ENCODE data around the gene INSYN1.
"Not testable (repeated sequence)": the region's sequence is repeated elsewhere in the genome, so short reads cannot be mapped to it uniquely, and the experiment has no call there.

The INSYN1 gene

GRCh38 chr15:73747847-73748590 lies 5.1 kb downstream of the INSYN1 start:
- no peak for DNase-seq

GRCh38 chr15:73746883-73747282 lies 6.3 kb downstream of the INSYN1 start:
- DNase-seq, result no peak

- DNase-seq, result no peak
Measured at GRCh38 chr15:73746261-73746660, 6.9 kb downstream of the INSYN1 start.

DNA sequence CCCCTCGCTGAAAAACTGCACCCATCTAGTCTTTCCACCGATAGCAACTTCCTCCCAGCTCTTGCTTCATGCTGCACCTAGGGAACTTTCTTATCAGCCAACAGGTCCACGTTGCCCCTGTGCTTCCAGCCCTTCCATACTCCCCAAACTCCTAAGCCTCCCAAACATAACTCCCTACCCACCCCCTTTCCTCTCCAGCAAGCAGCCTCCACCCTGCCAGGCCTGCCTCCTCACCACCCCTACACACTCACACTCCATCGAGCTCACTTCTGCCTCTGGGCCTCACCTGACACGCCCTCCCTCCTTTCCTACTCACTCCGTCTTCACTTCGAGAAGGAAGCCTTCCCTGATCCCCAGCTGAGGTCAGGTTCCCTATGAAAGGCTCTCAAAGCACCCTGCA lies 8.1 kb downstream of the INSYN1 start:
- DNase-seq, result no peak

DNA sequence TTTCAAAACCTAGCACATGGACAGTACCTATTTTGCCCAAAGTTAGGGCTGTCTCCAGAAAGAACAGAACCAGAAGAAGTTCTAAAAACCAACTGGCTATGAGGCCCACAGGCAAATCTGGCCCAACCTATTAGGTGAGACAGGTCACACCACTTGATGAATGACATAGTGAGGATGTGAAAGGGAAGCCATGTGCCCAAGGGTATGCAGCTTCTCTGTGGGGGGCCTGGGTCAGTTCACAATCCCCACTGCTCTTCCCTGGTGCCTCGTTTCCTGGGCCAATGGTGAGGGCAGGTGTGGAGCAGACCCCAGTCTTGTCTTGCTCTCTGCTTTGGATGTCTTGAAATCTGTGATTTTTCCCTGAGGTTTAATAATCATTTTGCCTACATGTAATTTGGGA lies 8.9 kb downstream of the INSYN1 start:
- DNase-seq, result no peak

DNA sequence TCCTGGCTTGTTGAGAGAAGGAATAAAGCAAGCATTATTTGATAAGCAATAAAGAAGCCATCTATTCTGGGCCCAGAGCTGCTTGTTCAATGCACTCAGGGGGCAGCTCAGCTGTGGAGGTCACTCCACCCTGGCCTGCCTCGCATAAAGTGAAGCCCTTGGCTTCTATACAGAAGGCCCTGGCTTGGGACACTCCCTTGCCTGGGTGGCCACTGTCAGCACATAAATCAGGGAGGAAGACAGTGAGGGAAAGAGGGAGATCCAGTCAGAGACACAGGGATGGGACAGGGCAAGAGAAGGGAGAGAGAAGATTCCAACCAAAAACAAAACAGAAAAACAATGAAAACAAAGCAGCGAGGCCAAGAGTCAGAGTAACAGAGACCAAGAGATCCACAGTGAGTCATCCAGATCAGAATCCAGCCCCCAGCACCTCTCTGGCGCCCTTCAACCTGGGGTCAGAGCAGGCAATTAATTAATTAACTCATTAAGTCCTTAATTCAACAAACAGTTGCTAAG lies 11.8 kb downstream of the INSYN1 start:
- no peak for DNase-seq

GRCh38 chr15:73740152-73741048 lies 12.8 kb downstream of the INSYN1 start:
- no peak for DNase-seq

DNA sequence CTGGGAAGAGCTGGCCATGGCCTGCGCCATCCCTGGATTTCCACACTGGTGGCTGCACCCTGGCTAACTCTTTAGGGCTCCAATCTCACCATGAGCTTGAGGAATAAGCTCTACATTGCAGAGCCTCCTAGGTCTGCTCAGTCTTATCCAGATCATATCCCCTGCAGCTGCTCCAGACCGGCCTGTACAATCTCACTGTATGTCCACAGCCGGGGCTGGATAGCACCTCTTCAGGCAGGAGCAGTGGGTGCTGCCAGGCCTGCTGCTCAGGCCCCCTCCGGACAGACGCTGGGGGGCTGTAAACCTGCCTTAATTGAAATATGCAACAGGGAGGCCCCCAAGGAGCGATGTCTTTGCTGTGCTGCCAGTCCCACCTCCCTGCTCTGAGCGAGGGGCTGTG lies 15.6 kb downstream of the INSYN1 start:
- DNase-seq, result no peak

GRCh38 chr15:73732930-73733329 lies 20.2 kb downstream of the INSYN1 start:
- no peak for DNase-seq

DNA sequence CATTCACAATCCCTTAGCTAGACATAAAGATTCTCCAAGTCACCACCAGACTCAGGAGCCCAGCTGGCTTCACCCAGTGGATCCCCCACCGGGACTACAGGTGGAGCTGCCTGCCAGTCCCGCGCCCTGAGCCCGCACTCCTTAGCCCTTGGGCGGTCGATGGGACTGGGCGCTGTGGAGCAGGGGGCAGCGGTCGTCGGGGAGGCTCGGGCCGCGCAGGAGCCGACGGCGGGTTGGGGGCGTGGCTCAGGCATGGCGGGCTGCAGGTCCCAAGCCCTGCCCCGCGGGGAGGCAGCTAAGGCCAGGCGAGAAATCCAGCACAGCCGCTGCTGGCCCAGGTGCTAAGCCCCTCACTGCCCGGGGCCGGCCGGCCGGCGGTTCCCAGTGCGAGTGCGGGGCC lies 21.1 kb downstream of the INSYN1 start:
- not testable (repeated sequence) for DNase-seq

DNA sequence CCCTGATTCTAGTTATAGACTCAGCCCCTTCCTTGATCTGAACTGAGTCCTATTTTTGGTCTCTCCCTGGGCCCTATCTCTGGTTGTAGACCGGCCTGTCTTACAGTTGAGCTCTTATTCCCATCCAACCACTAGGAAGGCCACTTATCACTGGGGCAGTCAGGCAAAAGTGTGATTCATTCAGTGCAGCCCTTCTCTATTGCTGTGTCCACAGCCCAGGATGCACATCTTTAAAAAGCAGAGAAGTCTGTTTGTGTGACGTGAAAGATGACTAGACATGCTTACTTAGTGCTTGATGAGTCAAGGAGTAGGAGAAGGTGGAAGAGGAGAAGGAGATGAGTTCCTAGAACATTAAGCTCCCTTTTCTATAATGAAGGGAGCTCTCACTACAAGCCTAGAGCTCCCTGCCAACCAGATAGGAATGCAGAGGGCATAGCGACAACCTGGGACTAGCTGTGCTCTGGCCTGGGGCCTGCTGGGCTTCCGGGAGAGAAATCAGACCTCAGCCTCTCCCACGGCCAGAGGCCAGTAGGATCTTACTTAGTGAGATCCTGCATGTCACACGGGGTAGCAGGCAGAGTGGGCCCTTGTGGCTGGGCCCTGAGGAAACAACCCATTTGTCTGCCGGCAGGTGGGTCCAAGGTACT lies 25.7 kb downstream of the INSYN1 start:
- DNase-seq, result no peak

DNA sequence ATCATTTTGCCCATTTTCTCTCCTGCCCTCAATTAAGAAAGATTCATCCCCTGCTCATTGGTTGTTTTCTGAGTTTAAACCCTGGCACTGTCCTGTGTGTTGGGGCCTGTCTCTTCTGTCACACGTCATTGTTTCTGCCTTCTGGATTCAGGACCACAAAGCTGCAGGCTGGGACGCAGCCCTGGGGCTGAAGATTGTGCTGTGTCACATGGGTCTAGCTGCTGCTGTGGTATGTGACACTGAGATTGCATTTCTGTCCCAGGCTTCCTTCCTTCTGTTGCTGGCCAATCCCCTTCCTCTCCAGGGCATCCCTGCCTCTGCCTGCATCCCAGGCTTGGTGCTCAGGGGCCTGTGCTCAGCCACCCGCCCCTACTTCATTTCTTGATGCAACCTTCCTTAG lies 28.9 kb downstream of the INSYN1 start:
- no peak for DNase-seq

DNA sequence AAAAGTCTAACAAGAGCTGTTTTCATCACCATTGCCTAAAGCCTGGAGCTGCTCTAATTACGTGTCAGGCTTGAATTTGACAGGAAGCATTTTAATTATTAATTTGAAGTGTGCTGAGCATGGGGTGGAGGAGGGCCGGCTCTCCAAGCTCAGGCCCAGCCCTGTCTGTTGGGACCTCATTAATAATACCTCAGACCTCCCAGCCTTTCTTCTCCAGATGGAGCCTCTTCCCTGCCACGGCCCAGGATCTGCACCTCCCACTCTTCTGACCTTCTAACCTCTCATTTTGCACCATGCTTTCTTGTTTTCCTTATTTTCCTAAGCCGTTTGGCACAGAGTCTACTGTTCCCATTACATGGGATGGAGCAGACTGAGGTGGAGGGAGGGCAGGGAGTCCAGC lies 30.0 kb downstream of the INSYN1 start:
- DNase-seq, result no peak

DNA sequence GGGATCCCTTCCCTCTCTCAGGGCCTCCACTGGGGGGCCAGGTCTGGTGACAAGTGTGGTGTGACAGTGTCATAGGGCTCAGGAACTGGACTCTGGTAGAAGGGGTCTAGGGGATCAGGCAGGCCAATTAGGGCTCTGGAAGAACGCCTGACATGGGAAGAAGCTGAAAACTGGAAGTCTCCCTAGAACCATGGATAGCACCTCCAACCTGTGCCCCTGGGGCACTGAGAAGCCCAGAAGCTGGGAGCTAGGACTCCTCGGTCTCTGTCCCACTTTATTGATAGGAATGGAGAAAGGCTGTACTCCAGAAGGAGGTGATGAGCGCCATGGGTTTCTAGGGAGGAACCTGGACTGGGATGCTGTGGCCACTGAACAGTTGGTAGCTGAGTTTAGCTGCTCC lies 30.7 kb downstream of the INSYN1 start:
- DNase-seq, result no peak

DNA sequence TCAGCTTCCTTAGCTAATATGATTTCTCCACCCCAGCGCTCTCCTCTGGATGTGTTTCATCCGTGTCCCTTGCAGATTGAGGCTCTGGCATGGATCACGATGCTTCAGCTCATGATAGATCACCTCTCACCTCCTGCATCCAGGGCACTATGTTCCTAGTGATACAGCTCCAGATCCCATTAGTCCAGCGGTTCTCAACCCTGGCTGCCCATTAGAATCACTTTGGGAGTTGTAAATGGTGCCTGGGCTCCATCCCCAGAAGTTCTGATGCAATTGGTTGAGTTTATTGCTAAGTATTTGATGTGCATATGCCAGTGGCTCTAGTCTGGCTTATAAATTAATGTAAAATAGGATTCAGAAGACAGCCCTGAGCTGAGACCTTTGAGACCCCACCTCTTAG lies 34.5 kb downstream of the INSYN1 start:
- no peak for DNase-seq

DNA sequence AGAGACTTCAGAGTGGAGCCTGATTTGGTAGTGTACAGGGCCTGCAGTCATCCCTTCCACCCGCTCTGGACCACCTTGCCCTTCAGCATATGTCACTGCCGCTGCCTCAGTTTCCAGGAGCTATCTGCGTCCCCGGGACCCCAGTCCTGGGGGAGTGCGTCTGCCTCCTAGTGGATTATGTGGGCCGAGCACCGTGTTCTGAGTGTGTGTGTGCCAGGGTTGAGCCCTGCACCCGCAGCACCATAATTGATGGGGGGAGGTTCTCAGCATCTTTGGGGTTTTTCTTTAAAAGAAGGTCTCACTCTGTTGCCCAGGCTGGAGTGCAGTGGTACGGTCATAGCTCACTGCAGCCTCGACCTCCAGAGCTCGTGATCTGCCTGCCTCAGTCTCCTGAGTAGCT lies 35.3 kb downstream of the INSYN1 start:
- no peak for DNase-seq

- DNase-seq, result no peak
Measured at GRCh38 chr15:73717206-73717605, 35.9 kb downstream of the INSYN1 start.

DNA sequence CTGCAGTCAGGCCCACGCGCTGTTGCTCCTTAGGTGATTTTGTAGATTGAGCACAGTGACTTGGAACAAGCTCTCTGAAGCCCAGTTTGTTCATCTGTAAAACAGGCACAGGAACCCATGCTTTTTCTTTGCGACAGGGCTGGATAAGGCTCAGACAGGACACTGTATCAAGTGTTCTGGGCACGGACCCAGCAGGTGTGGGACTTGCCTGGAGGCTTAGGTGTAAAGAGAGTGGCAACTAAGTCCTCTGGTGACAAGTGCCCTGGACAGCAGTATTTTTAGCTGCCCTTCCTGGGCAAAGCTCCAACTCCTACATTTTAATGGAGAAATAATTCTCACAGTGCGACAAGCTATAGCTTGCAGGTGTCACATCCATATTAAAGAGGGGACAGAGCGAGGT lies 36.7 kb downstream of the INSYN1 start:
- no peak for DNase-seq

GRCh38 chr15:73715417-73715816 lies 37.7 kb downstream of the INSYN1 start:
- DNase-seq, result no peak

GRCh38 chr15:73714695-73715301 lies 38.4 kb downstream of the INSYN1 start:
- DNase-seq, result no peak

GRCh38 chr15:73712107-73712506 lies 41.0 kb downstream of the INSYN1 start:
- no peak for DNase-seq

DNA sequence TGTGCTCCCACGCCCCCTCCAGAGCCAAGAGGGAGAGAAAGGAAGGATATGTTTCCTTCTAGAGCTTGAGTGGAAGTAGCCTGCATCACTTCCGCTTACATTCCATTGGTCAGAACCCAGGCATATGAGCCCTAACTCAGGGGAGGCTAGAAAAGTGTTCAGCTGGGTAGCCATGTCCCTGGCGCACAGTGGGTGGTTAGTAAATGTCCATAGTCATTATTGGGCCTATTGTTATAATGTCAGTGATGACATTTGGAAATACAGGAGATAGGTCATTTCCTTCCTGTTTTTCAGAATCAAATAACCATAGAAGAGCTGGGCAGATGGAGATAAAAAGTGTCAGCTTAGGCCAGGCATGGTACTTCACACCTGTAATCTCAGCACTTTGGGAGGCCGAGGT lies 41.6 kb downstream of the INSYN1 start:
- DNase-seq, result no peak

GRCh38 chr15:73710321-73710720 lies 42.8 kb downstream of the INSYN1 start:
- no peak for DNase-seq
